ENCODE data around the gene WDR17.

The WDR17 gene

DNA sequence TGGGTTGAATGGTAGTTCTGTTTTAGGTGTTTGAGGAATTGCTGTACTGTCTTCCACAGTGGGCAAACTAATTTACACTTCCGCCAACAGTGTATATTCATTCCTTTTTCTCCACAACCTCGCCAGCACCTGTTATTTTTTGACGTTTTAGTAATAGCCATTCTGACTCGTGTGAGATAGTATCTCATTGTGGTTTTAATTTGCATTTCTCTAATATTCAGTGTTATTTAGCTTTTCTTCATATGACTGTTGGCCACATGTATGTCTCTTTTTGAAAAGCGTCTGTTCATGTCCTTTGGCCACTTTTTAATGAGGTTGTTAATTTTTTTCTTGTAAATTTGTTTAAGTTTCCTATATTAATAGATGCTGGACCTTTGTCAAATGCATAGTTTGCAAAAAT is 26.9 kb upstream of the WDR17 start:
- no peaks in the 10 kb centered on the region for H3K4me1 ChIP-seq (ENCODE audit: insufficient read depth, poor library complexity, severe bottlenecking)
- H3K9me3 ChIP-seq (ENCODE audit: severe bottlenecking) = peaks cover 5% of the 10 kb centered on the region
- no peak overlapping the region for H3K27ac ChIP-seq (ENCODE audit: poor library complexity, severe bottlenecking)
- DNase-seq (ENCODE audit: low spot score) (no peak), ATAC-seq (ENCODE audit: low read depth) (no peak)
- TF ChIP-seq, protein P1, sequence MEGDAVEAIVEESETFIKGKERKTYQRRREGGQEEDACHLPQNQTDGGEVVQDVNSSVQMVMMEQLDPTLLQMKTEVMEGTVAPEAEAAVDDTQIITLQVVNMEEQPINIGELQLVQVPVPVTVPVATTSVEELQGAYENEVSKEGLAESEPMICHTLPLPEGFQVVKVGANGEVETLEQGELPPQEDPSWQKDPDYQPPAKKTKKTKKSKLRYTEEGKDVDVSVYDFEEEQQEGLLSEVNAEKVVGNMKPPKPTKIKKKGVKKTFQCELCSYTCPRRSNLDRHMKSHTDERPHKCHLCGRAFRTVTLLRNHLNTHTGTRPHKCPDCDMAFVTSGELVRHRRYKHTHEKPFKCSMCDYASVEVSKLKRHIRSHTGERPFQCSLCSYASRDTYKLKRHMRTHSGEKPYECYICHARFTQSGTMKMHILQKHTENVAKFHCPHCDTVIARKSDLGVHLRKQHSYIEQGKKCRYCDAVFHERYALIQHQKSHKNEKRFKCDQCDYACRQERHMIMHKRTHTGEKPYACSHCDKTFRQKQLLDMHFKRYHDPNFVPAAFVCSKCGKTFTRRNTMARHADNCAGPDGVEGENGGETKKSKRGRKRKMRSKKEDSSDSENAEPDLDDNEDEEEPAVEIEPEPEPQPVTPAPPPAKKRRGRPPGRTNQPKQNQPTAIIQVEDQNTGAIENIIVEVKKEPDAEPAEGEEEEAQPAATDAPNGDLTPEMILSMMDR (IDR thresholded peaks at IDR 0.05; ENCODE audit: poor library complexity, severe bottlenecking) = no peak
- no peaks in the 10 kb centered on the region for H3K36me3 ChIP-seq (ENCODE audit: low read depth)
- no peak overlapping the region for H3K4me3 ChIP-seq (ENCODE audit: severe bottlenecking)
- no peaks in the 10 kb centered on the region for H3K27me3 ChIP-seq (ENCODE audit: insufficient read depth, poor library complexity, severe bottlenecking)

DNA sequence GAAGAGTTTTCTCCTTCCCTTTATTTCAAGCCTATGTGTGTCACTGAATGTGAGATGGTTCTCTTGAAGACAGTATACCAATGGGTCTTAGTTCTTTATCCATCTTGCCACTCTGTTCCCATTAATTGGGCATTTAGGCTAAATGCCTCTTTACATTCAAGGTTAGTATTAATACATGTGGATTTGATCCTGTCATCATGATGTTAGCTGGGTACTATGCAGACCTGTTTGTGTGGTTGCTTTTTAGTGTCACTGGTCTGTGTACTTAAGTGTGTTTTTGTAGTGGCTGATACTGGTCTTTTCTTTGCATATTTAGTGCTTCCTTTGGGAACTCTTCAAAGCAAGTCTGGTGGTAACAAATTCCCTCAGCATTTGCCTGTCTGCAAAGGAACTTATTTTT is 23.4 kb upstream of the WDR17 start:
- ATAC-seq (ENCODE audit: low read depth) = no peak
- TF ChIP-seq, protein P1 (IDR thresholded peaks at IDR 0.05; ENCODE audit: poor library complexity, severe bottlenecking) = no peak

DNA sequence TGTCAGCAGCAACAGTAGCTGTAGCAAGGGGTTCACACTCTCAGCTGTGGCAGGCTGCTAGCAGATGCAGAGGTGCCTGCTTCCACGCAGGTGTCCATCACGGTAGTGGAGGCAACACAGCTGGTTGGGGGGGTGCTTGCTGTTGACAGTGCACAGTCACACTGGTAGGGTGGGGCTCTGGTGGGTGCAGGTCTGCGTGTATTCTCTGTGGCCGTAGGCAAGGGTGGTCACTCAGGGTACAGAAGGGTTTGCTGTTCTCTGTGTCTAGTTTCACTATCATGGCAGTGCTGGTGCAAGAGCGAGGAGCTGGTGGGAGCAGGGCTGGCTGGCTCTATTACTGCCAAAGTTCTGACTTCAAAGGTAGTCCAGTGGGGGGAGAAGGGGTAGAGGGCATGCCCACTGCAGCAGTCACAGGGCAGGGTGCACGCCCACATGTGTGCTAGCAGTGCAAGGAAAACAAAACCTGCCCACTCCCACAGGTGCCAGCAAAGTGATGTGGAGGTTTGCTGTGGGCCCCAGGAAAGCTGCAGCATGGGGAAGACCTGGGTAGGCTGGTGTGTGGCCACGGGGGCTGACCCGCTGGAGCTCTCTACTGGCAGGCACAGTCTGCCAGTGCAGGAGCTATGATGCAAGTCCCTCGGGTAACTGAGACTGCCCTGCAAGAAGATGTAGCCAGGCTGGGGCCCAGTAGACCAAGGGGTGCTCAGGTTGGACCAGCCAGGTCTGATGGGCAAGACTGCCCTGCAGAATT is 21.6 kb upstream of the WDR17 start:
- no peak overlapping the region for H3K4me3 ChIP-seq (ENCODE audit: severe bottlenecking)
- no peak for DNase-seq (ENCODE audit: low spot score)
- TF ChIP-seq, protein P1 (IDR thresholded peaks at IDR 0.05; ENCODE audit: poor library complexity, severe bottlenecking) = no peak
- H3K36me3 ChIP-seq (ENCODE audit: low read depth) = no peaks in the 10 kb centered on the region
- no peak for ATAC-seq (ENCODE audit: low read depth)
- no peaks in the 10 kb centered on the region for H3K9me3 ChIP-seq (ENCODE audit: severe bottlenecking)
- H3K27ac ChIP-seq (ENCODE audit: poor library complexity, severe bottlenecking) = no peak overlapping the region
- H3K27me3 ChIP-seq (ENCODE audit: insufficient read depth, poor library complexity, severe bottlenecking) = no peaks in the 10 kb centered on the region
- no peaks in the 10 kb centered on the region for H3K4me1 ChIP-seq (ENCODE audit: insufficient read depth, poor library complexity, severe bottlenecking)

More for the DNA sequence above, 23.4 kb upstream of the WDR17 start:
- no peak for DNase-seq (ENCODE audit: low spot score)
- no peaks in the 10 kb centered on the region for H3K27me3 ChIP-seq (ENCODE audit: insufficient read depth, poor library complexity, severe bottlenecking)
- no peak overlapping the region for H3K4me3 ChIP-seq (ENCODE audit: severe bottlenecking)
- no peak overlapping the region for H3K27ac ChIP-seq (ENCODE audit: poor library complexity, severe bottlenecking)
- H3K4me1 ChIP-seq (ENCODE audit: insufficient read depth, poor library complexity, severe bottlenecking) = no peaks in the 10 kb centered on the region
- peaks cover 5% of the 10 kb centered on the region for H3K9me3 ChIP-seq (ENCODE audit: severe bottlenecking)
- H3K36me3 ChIP-seq (ENCODE audit: low read depth) = no peaks in the 10 kb centered on the region

DNA sequence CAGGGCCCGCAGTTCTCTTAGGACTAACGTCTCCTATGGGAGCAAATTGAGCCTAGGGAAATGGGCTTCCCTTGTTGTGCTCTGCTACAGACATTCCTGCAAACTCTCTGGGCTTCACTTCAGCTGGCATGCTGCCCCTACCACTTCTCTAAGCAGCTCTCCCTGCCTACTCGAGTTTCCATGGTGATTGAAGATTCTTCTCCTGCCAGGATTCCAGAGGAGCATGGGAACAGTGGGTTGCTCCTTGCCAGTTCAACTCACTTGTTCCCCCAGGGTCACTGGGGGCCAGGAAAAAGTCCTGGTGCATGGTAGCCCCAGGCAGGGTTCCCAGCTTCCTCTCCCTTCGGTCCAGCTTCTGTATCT is 21.1 kb upstream of the WDR17 start:
- H3K27ac ChIP-seq (ENCODE audit: poor library complexity, severe bottlenecking) = no peak overlapping the region
- H3K9me3 ChIP-seq (ENCODE audit: severe bottlenecking) = no peaks in the 10 kb centered on the region
- no peak overlapping the region for H3K4me3 ChIP-seq (ENCODE audit: severe bottlenecking)
- ATAC-seq (ENCODE audit: low read depth) (no peak), DNase-seq (ENCODE audit: low spot score) (no peak)
- H3K4me1 ChIP-seq (ENCODE audit: insufficient read depth, poor library complexity, severe bottlenecking) = no peaks in the 10 kb centered on the region
- TF ChIP-seq, protein P1 (IDR thresholded peaks at IDR 0.05; ENCODE audit: poor library complexity, severe bottlenecking) = no peak
- H3K36me3 ChIP-seq (ENCODE audit: low read depth) = no peaks in the 10 kb centered on the region
- no peaks in the 10 kb centered on the region for H3K27me3 ChIP-seq (ENCODE audit: insufficient read depth, poor library complexity, severe bottlenecking)

DNA sequence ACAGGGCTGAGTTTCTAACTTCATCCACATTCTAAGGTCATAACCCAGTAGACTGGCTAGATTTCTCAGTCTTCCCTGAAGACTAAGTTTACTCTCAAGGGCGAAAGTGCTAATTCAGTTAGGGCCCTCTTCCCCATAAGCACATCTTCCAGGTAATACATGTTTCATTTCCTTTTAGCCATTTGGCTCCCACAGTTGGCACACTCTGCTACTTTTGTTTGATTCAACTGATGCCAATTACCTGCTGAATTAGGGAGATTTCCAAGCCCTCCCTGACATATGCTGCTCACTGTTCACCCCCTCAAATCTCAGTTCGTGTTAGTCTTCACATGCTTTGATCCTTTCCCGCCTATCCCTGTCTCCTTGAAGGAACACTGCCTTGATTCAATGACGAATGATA is 17.0 kb upstream of the WDR17 start:
- Histone ChIP-seq H3K36me3 (ENCODE audit: low read depth) (no peaks in the 10 kb centered on the region), H3K4me3 (ENCODE audit: severe bottlenecking) (no peak overlapping the region), H3K27ac (ENCODE audit: poor library complexity, severe bottlenecking) (no peak overlapping the region), H3K4me1 (ENCODE audit: insufficient read depth, poor library complexity, severe bottlenecking) (no peaks in the 10 kb centered on the region), H3K9me3 (ENCODE audit: severe bottlenecking) (no peaks in the 10 kb centered on the region), H3K27me3 (ENCODE audit: insufficient read depth, poor library complexity, severe bottlenecking) (no peaks in the 10 kb centered on the region)
- ATAC-seq (ENCODE audit: low read depth) (no peak), DNase-seq (ENCODE audit: low spot score) (no peak)
- TF ChIP-seq, protein P1 (IDR thresholded peaks at IDR 0.05; ENCODE audit: poor library complexity, severe bottlenecking) = no peak
